ENCODE measurements around the gene COL11A2. TPM values are rescaled to one million over a fixed set of nuclear protein-coding genes. Genes with fewer than 3 reads are reported as not detected.
A peak's percentile ranks its signal among the peaks of the same experiment; 100 is the strongest.

COL11A2 gene
- total and polyA plus RNA-seq, 2 of the 13 experiments (the other 11 are each of a cell fraction or from before 2014, with no cell fraction given), result 0.55 TPM

GRCh38 chr6:33200219-33201146, 8.2 kb upstream of the COL11A2 start, which contains the start of the genes RXRB and SLC39A7 (continued):
- peak; percentile 81 for TF ChIP-seq POGZ (CRISPR knock-in tag; IDR thresholded peaks at IDR 0.05)
- peak; percentile 87; the same call in 1 of the 2 replicates for TF ChIP-seq MYC (CRISPR knock-in tag; IDR thresholded peaks at IDR 0.05; ENCODE audit: borderline replicate concordance)
- no peak for TF ChIP-seq ZNF562 (CRISPR knock-in tag; IDR thresholded peaks at IDR 0.05; ENCODE audit: borderline replicate concordance)
- TF ChIP-seq NFYC (CRISPR knock-in tag; IDR thresholded peaks at IDR 0.05), result no peak; the same call in none of the 2 replicates
- no peak for TF ChIP-seq IKZF1 (IDR thresholded peaks at IDR 0.05)
- TF ChIP-seq ZBTB39 (CRISPR knock-in tag; IDR thresholded peaks at IDR 0.05), result no peak; the same call in 1 of the 2 replicates
- TF ChIP-seq YY1 (IDR thresholded peaks at IDR 0.05; ENCODE audit: insufficient read depth, insufficient replicate concordance, low read depth, low read length), result peak; percentile 99
- 0 out of 2 replicates have a peak, but pooled peaks have one; percentile 11 for TF ChIP-seq RCOR2 (CRISPR knock-in tag; IDR thresholded peaks at IDR 0.05)
- TF ChIP-seq TEAD2 (CRISPR knock-in tag; IDR thresholded peaks at IDR 0.05), result no peak
- no peak; the same call in 1 of the 2 replicates for TF ChIP-seq ZBTB34 (CRISPR knock-in tag; IDR thresholded peaks at IDR 0.05)
- TF ChIP-seq SRY (CRISPR knock-in tag; IDR thresholded peaks at IDR 0.05), result no peak
- TF ChIP-seq ZNF598 (CRISPR knock-in tag; IDR thresholded peaks at IDR 0.05; ENCODE audit: borderline replicate concordance), result peak; percentile 46; the same call in 1 of the 2 replicates
- no peak; the same call in 1 of the 2 replicates for TF ChIP-seq ZFP1 (CRISPR knock-in tag; IDR thresholded peaks at IDR 0.05)
- TF ChIP-seq TBP (CRISPR knock-in tag; IDR thresholded peaks at IDR 0.05), result no peak
- TF ChIP-seq MYNN (CRISPR knock-in tag; IDR thresholded peaks at IDR 0.05; ENCODE audit: low read depth), result no peak
- peak; percentile 92 for TF ChIP-seq KAT8 (CRISPR knock-in tag; IDR thresholded peaks at IDR 0.05)
- no peak for TF ChIP-seq NONO (IDR thresholded peaks at IDR 0.05)
- TF ChIP-seq NONO (CRISPR knock-in tag; conservative IDR thresholded peaks at IDR 0.05), result peak; percentile 90
- TF ChIP-seq ZNF772 (CRISPR knock-in tag; IDR thresholded peaks at IDR 0.05), result peak; percentile 4; the same call in 1 of the 2 replicates
- TF ChIP-seq ZHX2 (IDR thresholded peaks at IDR 0.05; ENCODE audit: low read depth), result peak; percentile 95
- peak; percentile 92; the same call in 1 of the 2 replicates for TF ChIP-seq ZHX2 (CRISPR knock-in tag; IDR thresholded peaks at IDR 0.05; ENCODE audit: borderline replicate concordance)
- TF ChIP-seq ZNF20 (CRISPR knock-in tag; IDR thresholded peaks at IDR 0.05), result no peak
